ENCODE data around the gene SPATA21.

Gene SPATA21

GRCh38 chr1:16443975-16444770 is 6.9 kb upstream of the SPATA21 start:
- TF ChIP-seq CTCF (IDR thresholded peaks at IDR 0.05; ENCODE audit: borderline replicate concordance, extremely low read depth, low read length, poor library complexity, severe bottlenecking) (no peak), EZH2 (IDR thresholded peaks at IDR 0.05; ENCODE audit: borderline replicate concordance, low read depth, low read length, severe bottlenecking) (no peak)
- H3K36me3 ChIP-seq (ENCODE audit: insufficient read depth, low read length): peaks cover 64% of the 10 kb centered on the region
- no peaks in the 10 kb centered on the region for H3K9me3 ChIP-seq (ENCODE audit: insufficient read depth, low read length, severe bottlenecking)
- H3K4me3 ChIP-seq (ENCODE audit: low read depth in 1 of 2, low read length in 2 of 2): no peak overlapping the region
- H4K20me1 ChIP-seq (ENCODE audit: insufficient read depth, low read length): peaks cover 18% of the 10 kb centered on the region
- H3K27ac ChIP-seq (ENCODE audit: low read length): no peak overlapping the region
- no peak overlapping the region for H3K4me2 ChIP-seq (ENCODE audit: insufficient read depth, low read length)
- peaks cover 24% of the 10 kb centered on the region for H3K4me1 ChIP-seq (ENCODE audit: insufficient read depth, low read length)
- no peaks in the 10 kb centered on the region for H3K27me3 ChIP-seq (ENCODE audit: insufficient read depth, low read length, poor library complexity)
- H3K9ac ChIP-seq (ENCODE audit: low read depth, low read length): no peak overlapping the region
- DNase-seq (no peak), ATAC-seq (ENCODE audit: insufficient read depth, low read depth) (no peak)
- H3K79me2 ChIP-seq (ENCODE audit: insufficient read depth, low read length): peaks cover 63% of the 10 kb centered on the region
- H2AFZ ChIP-seq (ENCODE audit: low read depth, low read length): no peak overlapping the region

- Histone ChIP-seq H3K4me2 (ENCODE audit: insufficient read depth, low read length) (peak overlapping the region; percentile 22; the same call in 1 of the 2 replicates), H4K20me1 (ENCODE audit: insufficient read depth, low read length) (peaks cover 15% of the 10 kb centered on the region), H2AFZ (ENCODE audit: low read depth, low read length) (no peak overlapping the region), H3K79me2 (ENCODE audit: insufficient read depth, low read length) (peaks cover 58% of the 10 kb centered on the region), H3K27ac (ENCODE audit: low read length) (no peak overlapping the region), H3K27me3 (ENCODE audit: insufficient read depth, low read length, poor library complexity) (no peaks in the 10 kb centered on the region), H3K4me3 (ENCODE audit: low read depth in 1 of 2, low read length in 2 of 2) (no peak overlapping the region), H3K9ac (ENCODE audit: low read depth, low read length) (no peak overlapping the region), H3K4me1 (ENCODE audit: insufficient read depth, low read length) (peaks cover 24% of the 10 kb centered on the region), H3K36me3 (ENCODE audit: insufficient read depth, low read length) (peaks cover 52% of the 10 kb centered on the region), H3K9me3 (ENCODE audit: insufficient read depth, low read length, severe bottlenecking) (no peaks in the 10 kb centered on the region)
- DNase-seq (no peak), ATAC-seq (ENCODE audit: insufficient read depth, low read depth) (no peak)
- TF ChIP-seq EZH2 (IDR thresholded peaks at IDR 0.05; ENCODE audit: borderline replicate concordance, low read depth, low read length, severe bottlenecking) (no peak), CTCF (IDR thresholded peaks at IDR 0.05; ENCODE audit: borderline replicate concordance, extremely low read depth, low read length, poor library complexity, severe bottlenecking) (no peak)
Measured at GRCh38 chr1:16442941-16443340, 5.7 kb upstream of the SPATA21 start.

GRCh38 chr1:16442265-16442664 is 5.0 kb upstream of the SPATA21 start:
- Histone ChIP-seq H3K79me2 (ENCODE audit: insufficient read depth, low read length) (peaks cover 52% of the 10 kb centered on the region), H3K4me1 (ENCODE audit: insufficient read depth, low read length) (peaks cover 24% of the 10 kb centered on the region), H3K4me3 (ENCODE audit: low read depth in 1 of 2, low read length in 2 of 2) (peak overlapping the region in 1 of 2 experiments; percentile 95; a peak in 2 of 4 replicates), H3K36me3 (ENCODE audit: insufficient read depth, low read length) (peaks cover 45% of the 10 kb centered on the region), H3K27me3 (ENCODE audit: insufficient read depth, low read length, poor library complexity) (no peaks in the 10 kb centered on the region), H3K27ac (ENCODE audit: low read length) (peak overlapping the region; percentile 57), H3K9me3 (ENCODE audit: insufficient read depth, low read length, severe bottlenecking) (no peaks in the 10 kb centered on the region), H3K9ac (ENCODE audit: low read depth, low read length) (peak overlapping the region; percentile 88; the same call in 1 of the 2 replicates), H2AFZ (ENCODE audit: low read depth, low read length) (no peak overlapping the region), H4K20me1 (ENCODE audit: insufficient read depth, low read length) (peaks cover 9% of the 10 kb centered on the region), H3K4me2 (ENCODE audit: insufficient read depth, low read length) (peak overlapping the region; percentile 90)
- ATAC-seq (ENCODE audit: insufficient read depth, low read depth) (no peak), DNase-seq (no peak)
- no peak for TF ChIP-seq CTCF (IDR thresholded peaks at IDR 0.05; ENCODE audit: borderline replicate concordance, extremely low read depth, low read length, poor library complexity, severe bottlenecking)
- no peak for TF ChIP-seq EZH2 (IDR thresholded peaks at IDR 0.05; ENCODE audit: borderline replicate concordance, low read depth, low read length, severe bottlenecking)

All from DND-41 (cell line).